ENCODE data around the gene ANKRD9. TPM values are rescaled to one million over a fixed set of nuclear protein-coding genes. Genes with fewer than 3 reads are reported as not detected.

ANKRD9 gene
- total and polyA plus RNA-seq, 12 donors = 94.4 to 264 (median 120) TPM

DNA sequence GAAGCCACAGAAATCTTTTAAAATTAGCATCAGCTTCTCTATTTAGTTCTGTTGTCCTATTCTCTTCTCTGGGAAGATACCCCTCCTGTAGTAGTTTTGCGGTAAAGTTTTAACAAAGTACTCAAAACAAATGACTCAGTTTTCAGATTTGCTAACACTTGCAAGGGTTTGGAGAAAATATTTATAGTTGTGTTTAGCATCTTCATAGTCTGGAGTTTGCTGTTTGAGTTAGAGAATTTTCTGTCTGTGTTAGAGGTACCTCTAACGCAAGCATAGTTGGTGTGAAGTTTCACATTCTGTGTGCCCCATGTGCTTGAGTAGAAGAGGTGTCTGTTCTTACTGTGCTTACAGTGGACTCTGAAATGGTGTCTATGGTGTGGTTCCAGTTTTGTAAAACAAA, 36.0 kb downstream of the ANKRD9 start:
- DNase-seq = no peak
- Histone ChIP-seq H3K36me3 (peaks cover 0 to 27% (median 9%) of the 10 kb centered on the region in 9 donors), H3K4me3 (no peak overlapping the region), H3K4me1 (peaks cover 0 to 13% (median 10%) of the 10 kb centered on the region in 9 donors), H3K9me3 (no peaks in the 10 kb centered on the region), H3K27ac (no peak overlapping the region), H3K27me3 (no peaks in the 10 kb centered on the region)
- no peak for TF ChIP-seq CTCF (IDR thresholded peaks at IDR 0.05)
- no peak for ATAC-seq
- 97 to 98% methylated on average over 2 of the region's 2 CpGs for WGBS, 2 donors
- intact Hi-C loops (cut with DNase I) = no loop called here

DNA sequence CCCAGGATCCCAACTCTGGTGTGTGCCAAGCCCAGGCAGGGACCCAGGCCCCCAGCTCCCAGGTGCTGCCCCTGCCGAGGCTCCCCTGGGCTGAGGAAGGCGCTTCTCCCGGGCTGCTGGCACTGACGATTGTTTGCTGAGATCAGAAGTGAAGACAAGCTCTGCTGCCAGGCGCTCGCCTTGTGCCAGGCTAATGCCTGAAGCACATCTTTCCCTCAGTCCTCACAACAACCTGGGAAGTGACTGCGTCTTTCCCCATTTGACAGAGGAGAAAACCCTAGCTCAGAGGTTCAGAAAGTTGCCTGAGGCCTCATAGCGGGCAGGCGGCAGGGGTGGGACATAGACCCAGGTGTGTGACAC, 36.8 kb downstream of the ANKRD9 start:
- peaks cover 0 to 35% (median 9%) of the 10 kb centered on the region in 9 donors for H3K36me3 ChIP-seq
- peaks cover 0 to 13% (median 10%) of the 10 kb centered on the region in 9 donors for H3K4me1 ChIP-seq
- no peak for TF ChIP-seq CTCF (IDR thresholded peaks at IDR 0.05)
- DNase-seq (no peak), ATAC-seq (no peak)
- intact Hi-C loops (cut with DNase I) = no loop called here
- no peak overlapping the region for H3K27ac ChIP-seq
- 86 to 93% methylated on average over 9 of the region's 9 CpGs for WGBS, 2 donors
- no peaks in the 10 kb centered on the region for H3K27me3 ChIP-seq
- H3K9me3 ChIP-seq = no peaks in the 10 kb centered on the region
- no peak overlapping the region for H3K4me3 ChIP-seq

GRCh38 chr14:102471921-102472790, 37.4 kb downstream of the ANKRD9 start:
- Histone ChIP-seq H3K4me3 (no peak overlapping the region), H3K27me3 (no peaks in the 10 kb centered on the region), H3K4me1 (peaks cover 0 to 13% (median 10%) of the 10 kb centered on the region in 9 donors), H3K36me3 (peaks cover 0 to 39% (median 9%) of the 10 kb centered on the region in 9 donors), H3K27ac (no peak overlapping the region), H3K9me3 (no peaks in the 10 kb centered on the region)
- 87 to 90% methylated on average over 8 of the region's 8 CpGs for WGBS, 2 donors
- intact Hi-C loops (cut with DNase I) = no loop called here
- ATAC-seq = no peak
- no peak for TF ChIP-seq CTCF (IDR thresholded peaks at IDR 0.05)
- DNase-seq = no peak

- no peak for TF ChIP-seq CTCF (IDR thresholded peaks at IDR 0.05)
- DNase-seq = no peak
- 96% methylated on average over 1 of the region's 1 CpG for WGBS, 2 donors
- intact Hi-C loops (cut with DNase I) = no loop called here
- H3K27ac ChIP-seq = no peak overlapping the region
- no peak for ATAC-seq
- peaks cover 0 to 68% (median 28%) of the 10 kb centered on the region in 9 donors for H3K36me3 ChIP-seq
- no peaks in the 10 kb centered on the region for H3K4me1 ChIP-seq
- no peaks in the 10 kb centered on the region for H3K27me3 ChIP-seq
- H3K4me3 ChIP-seq = no peak overlapping the region
- no peaks in the 10 kb centered on the region for H3K9me3 ChIP-seq
Measured at GRCh38 chr14:102469261-102469660, 40.3 kb downstream of the ANKRD9 start.

All from heart right ventricle (tissue), 16 donors.